Cerebellar nuclear complex (tissue), 1 donor: Measurements from ENCODE around the gene OR2A7.
"Not testable (repeated sequence)": the region's sequence is repeated elsewhere in the genome, so short reads cannot be mapped to it uniquely, and the experiment has no call there.

ENCODE experiments used
- DNase-seq, 2 experiments: peaks; one replicate each; lab custom pipeline; 2025; lab: John Stamatoyannopoulos, UW

Gene OR2A7, protein sequence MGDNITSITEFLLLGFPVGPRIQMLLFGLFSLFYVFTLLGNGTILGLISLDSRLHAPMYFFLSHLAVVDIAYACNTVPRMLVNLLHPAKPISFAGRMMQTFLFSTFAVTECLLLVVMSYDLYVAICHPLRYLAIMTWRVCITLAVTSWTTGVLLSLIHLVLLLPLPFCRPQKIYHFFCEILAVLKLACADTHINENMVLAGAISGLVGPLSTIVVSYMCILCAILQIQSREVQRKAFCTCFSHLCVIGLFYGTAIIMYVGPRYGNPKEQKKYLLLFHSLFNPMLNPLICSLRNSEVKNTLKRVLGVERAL

GRCh38 chr7:144264692-144265091 lies at the start of gene OR2A7:
TSS of gene OR2A7 (minus strand) at chr7:144264792. CDS start at chr7:144259628, 5,164 bp downstream.
- not testable (repeated sequence) for DNase-seq

DNA sequence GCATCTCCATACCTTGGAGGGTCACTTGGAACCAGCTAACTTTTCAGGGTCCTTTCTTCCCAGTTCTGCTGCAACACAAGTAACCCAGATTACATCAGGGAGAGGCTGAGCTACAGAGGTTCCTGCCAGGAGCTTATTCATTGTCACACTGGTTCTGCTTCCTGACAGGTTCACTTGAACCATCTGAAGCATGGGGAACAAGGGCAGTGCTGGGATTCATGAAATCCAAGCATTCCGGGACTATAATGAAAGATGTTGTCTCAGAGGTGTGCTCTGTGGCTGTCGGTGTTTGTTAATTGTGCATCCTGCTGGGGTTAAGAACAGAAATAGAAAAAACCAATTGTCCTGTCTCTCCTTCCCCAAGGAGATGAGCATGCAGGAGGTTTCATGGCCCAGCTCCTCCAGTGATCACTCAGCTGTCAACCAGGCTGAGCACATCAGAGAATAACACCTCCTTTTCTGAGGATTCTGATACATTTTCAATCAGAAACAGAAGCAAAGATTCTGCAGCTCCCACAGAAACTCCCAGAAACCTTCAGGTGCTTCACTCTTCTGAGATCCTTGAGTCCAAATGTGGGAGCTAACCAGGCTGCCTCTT lies 47.4 kb upstream of the OR2A7 start, which contains the start of gene OR2A1:
Gene OR2A1 (plus strand): TSS at position 548 of the 598 bp plus-strand sequence. CDS start 5,706 bp downstream, outside the sequence.
- DNase-seq: not testable (repeated sequence)

- DNase-seq: not testable (repeated sequence)
Measured at GRCh38 chr7:144311218-144311617, 46.6 kb upstream of the OR2A7 start.

DNA sequence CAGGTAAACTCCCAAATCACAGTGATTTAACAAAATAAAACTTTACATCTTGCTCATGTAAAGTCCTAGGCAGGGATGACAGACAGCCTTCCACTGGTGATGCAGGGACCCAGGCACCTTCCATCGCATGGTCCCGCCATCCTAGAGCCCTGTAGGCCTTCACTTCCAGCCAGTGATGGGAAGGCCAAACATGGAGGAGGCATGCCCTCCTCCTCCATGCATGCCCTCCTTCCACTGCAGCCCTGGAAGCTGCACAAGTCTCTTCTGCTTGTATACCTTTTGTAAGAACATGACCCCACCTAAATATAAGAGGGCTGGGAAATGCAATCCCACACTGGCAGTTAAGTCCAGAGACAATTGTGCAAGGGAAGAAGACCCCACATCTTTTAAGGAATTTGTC lies 45.1 kb upstream of the OR2A7 start:
- not testable (repeated sequence) for DNase-seq

DNA sequence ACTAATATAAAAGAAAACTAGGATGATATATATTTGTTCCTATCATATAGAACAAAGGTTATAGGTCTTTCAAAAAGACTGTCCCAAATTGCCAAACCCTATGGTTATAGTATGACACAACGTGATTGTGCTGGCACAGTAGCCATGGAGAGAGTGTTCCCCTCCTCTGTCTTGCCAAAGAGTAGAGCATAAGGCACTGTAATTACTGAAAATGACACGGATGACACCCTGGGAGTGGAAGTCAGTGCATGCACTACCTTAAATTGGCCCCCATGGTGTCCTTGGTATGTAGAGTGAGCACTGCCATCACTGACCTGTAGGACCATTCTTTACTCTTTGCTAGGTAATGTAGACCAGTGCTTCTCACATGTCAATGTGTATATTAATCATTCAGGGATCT lies 40.6 kb upstream of the OR2A7 start:
- not testable (repeated sequence) for DNase-seq

- DNase-seq: not testable (repeated sequence)
Measured at GRCh38 chr7:144303607-144304006, 39.0 kb upstream of the OR2A7 start.

GRCh38 chr7:144302578-144303303 lies 38.1 kb upstream of the OR2A7 start:
- DNase-seq: not testable (repeated sequence)

DNA sequence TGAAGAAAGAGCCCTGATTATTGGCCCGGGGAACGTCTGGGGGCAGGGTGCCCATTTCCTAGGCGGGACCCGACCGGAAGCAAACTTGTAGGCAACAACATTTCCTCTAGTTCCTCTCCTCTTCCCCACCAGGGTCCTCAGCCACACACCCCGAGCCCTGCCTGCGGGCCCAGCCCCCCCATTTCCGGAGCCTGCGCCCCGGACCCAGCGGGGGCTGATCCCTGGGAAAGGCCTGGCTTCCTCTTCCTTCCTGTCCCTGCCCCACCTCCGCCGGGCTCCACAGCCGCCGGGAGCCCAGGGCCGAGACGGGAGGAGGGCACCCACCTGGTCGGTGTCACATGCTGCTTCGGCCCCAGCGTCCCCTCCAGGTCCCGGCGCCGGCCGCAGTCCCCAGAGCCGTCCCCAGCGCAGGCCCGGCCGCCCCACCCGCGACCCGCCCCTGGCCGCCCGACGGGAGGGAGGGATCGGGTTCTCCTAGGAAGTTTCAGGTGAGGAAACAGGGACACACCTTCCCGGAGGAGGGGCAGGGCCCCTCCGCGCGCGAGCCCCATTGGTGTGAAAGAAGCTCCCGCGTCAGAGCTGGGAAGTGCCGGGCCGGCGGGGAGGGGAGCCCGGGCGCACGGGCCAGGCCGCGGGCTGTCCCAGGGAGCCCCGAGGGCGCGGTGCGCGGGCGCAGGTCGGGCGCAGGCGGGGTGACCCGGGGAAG lies 29.4 kb upstream of the OR2A7 start:
- DNase-seq: not testable (repeated sequence)

DNA sequence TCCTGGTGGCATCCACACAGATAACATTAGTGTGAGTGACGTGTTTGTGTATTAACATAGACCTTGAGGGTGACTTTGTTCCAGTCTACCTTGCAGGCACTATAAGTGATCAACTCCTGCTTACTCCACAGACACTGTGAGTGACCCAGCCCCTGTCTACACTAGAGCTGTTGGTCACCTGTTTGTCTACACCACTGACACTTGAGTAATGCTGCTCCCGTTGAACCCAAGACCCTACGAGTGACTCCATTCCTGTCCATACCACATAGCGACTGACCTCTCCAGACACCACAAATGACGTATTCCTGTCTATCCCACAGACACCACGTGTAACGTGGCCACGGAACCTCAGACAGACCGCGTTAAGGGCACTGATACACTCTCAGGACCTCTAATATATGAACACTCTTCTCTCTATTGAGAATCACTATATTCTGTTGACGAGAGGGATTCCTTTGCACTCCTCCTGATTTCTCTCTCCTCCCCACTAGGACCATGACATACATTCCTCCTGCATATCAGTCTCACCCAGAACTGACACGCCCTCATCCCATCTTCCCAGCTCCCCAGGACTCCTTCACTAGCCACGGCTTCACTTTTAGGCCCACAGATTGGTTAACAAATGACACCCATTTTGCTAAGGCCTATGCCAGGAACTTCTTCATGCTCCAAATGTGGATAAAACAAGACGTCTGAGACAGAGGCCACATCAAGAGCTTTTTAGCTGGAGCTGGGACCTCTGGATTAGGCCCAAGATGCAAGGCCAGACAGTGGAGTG lies 28.0 kb upstream of the OR2A7 start:
- DNase-seq: not testable (repeated sequence)

DNA sequence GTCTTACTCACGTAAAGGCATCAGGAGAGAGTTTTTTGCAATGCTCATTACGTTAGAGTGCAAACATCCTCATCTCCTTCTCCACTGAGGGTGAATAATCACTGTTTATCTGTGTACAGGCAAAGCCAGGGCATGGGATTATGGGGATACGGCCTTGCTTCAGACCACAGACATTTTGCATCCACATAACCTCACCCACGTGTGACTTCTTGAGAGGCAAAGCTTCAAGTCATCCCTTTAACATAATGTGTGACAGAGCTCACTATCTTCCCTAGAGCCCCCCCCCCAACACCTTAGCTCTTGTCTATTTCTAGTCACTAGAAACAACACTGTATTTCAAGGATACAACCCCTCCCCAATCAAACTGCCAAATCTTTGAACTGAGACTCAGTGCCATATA lies 27.0 kb upstream of the OR2A7 start:
- DNase-seq: not testable (repeated sequence)

DNA sequence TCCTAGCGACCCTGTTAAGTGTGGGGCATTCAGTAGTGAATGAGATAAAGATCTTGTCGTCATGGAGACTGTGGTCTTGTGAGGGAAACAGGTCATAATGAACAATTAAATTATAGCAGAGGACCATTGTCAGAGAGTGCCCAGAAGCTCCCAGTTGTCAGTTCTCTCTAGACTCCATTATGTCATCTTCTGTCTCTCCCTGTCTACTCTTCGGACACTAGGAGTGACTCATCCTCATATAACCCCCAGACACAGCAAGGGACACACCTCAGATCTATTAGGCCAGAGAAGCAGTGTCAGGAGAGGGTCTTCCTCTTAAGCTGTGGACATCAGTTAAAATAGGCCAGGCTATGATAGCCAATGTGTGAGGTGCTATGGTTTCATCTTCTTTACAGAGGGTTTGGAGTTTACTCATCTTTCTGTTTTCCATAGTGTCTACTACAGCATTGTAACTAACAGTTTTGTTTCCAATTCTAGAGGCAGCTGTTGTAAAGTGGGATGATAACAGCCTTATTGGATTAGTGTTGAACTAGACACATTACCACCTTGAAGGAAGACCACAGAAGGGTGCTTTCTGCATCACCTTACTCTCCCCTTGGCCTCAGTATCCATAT lies 22.7 kb upstream of the OR2A7 start:
- DNase-seq: not testable (repeated sequence)

DNA sequence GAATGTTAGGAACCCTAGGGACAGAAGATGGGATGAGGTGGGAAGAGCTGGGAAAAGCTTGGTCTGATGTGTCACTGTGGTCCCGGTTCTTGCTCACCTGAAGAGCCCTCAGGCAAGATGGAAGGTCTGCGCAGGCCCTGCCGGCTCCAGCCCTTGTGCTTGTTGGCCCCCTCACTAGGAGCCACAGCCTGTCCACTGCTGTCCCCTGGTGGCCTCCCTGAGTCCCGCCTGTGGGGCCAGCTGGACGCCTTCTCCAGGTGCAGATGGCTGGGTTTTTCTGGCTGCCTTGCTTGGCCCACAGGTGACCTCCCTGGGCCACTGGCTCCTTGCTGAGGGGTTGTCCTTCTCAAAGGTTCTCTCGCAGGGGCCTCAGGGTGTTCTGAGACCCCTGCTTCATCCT lies 19.1 kb upstream of the OR2A7 start:
- not testable (repeated sequence) for DNase-seq

GRCh38 chr7:144282490-144282889 lies 17.9 kb upstream of the OR2A7 start:
- DNase-seq: not testable (repeated sequence)

GRCh38 chr7:144281981-144282380 lies 17.4 kb upstream of the OR2A7 start:
- DNase-seq: not testable (repeated sequence)

GRCh38 chr7:144280010-144280409 lies 15.4 kb upstream of the OR2A7 start:
- not testable (repeated sequence) for DNase-seq

- DNase-seq: not testable (repeated sequence)
Measured at GRCh38 chr7:144275281-144275680, 10.7 kb upstream of the OR2A7 start.

DNA sequence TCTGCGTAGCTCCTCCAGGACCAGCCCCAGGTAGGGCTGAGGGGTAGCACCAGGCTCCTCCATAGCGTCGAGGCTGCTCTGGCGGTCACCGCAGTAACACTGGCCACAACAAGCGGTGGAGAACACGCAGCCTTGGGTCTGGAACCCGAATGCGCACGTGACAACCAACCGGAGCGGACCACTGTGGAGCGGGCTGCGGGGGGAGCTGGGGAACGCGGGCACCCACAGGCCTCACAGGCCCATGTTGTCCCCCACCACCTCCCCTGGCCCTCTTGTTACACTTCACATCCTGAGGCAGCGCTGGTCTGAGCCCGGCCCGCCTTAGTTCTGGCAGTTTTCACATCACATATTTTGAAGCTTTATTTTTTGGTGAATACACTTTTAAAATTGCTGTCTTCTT lies 4.6 kb upstream of the OR2A7 start, which contains the start of gene CTAGE8:
Gene CTAGE8 (minus strand): TSS at position 101 of the 400 bp plus-strand sequence. CDS start 38 bp downstream, at position 63.
- not testable (repeated sequence) for DNase-seq

GRCh38 chr7:144262128-144262527 lies 2.5 kb downstream of the OR2A7 start:
- DNase-seq: not testable (repeated sequence)

- DNase-seq: not testable (repeated sequence)
Measured at GRCh38 chr7:144259067-144259466, 5.5 kb downstream of the OR2A7 start.

DNA sequence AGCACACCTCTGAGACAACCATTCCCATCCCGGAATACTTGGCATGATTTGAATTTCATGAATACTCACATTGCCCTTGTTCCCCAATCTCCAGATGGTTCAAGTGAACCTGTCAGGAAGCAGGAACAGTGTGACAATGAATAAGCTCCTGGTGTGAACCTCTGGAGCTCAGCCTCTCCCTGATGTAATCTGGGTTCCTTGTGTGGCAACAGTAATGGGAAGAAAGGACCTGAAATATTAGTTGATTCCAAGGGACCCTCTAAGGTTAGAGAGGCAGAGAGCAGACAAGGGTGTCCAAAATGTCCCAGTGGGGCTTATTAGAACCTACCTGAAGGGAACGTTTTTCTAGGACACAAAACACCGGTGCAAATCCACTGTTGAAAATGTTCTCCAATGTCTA lies 8.5 kb downstream of the OR2A7 start:
- no peak for DNase-seq
